ENCODE results near the gene SKIC8. TPM values are rescaled to one million over a fixed set of nuclear protein-coding genes. Genes with fewer than 3 reads are reported as not detected.

Gene SKIC8
- total RNA-seq, 2 donors from 2014 or later = 52.3 to 54.1 TPM

- DNase-seq (ENCODE audit: low spot score in 2 of 2) (no peak), ATAC-seq (no peak)
- Mint-ChIP-seq H3K36me3 (peaks cover 6 to 10% of the 10 kb centered on the region in 2 donors), H3K27ac (peak overlapping the region in 1 of 2 donors; percentile 86), H3K9me3 (no peaks in the 10 kb centered on the region)
Measured at GRCh38 chr15:78276064-78276943, 23.1 kb downstream of the SKIC8 start.

GRCh38 chr15:78274994-78275393, 24.4 kb downstream of the SKIC8 start:
- no peak for ATAC-seq
- Mint-ChIP-seq H3K27ac (peak overlapping the region; percentile 11 to 79), H3K9me3 (no peaks in the 10 kb centered on the region), H3K36me3 (peaks cover 6 to 10% of the 10 kb centered on the region in 2 donors)
- no peak for DNase-seq (ENCODE audit: low spot score in 2 of 2)

- no peak for DNase-seq (ENCODE audit: low spot score in 2 of 2)
- no peak overlapping the region for H3K27ac Mint-ChIP-seq
- peaks cover under 1 to 6% of the 10 kb centered on the region in 2 donors for H3K36me3 Mint-ChIP-seq
- H3K9me3 Mint-ChIP-seq = no peaks in the 10 kb centered on the region
- ATAC-seq = no peak
Measured at GRCh38 chr15:78272776-78273175, 26.6 kb downstream of the SKIC8 start.

- Mint-ChIP-seq H3K27ac (peak overlapping the region; percentile 38 to 44), H3K36me3 (peaks cover 0 to 6% of the 10 kb centered on the region in 2 donors), H3K9me3 (no peaks in the 10 kb centered on the region)
- DNase-seq (ENCODE audit: low spot score in 2 of 2) = no peak
- ATAC-seq = no peak
Measured at GRCh38 chr15:78272316-78272715, 27.1 kb downstream of the SKIC8 start.

GRCh38 chr15:78266806-78267205, 32.6 kb downstream of the SKIC8 start:
- H3K36me3 Mint-ChIP-seq = peaks cover 0 to 10% of the 10 kb centered on the region in 2 donors
- no peaks in the 10 kb centered on the region for H3K9me3 Mint-ChIP-seq
- peak overlapping the region; percentile 89 to 90 for H3K27ac Mint-ChIP-seq
- no peak for DNase-seq (ENCODE audit: low spot score in 2 of 2)
- no peak for ATAC-seq

- ATAC-seq (no peak), DNase-seq (ENCODE audit: low spot score in 2 of 2) (no peak)
- Mint-ChIP-seq H3K27ac (peak overlapping the region; percentile 89 to 93), H3K9me3 (no peaks in the 10 kb centered on the region), H3K36me3 (peaks cover 0 to 10% of the 10 kb centered on the region in 2 donors)
Measured at GRCh38 chr15:78266229-78266628, 33.2 kb downstream of the SKIC8 start.

GRCh38 chr15:78265752-78266224, 33.6 kb downstream of the SKIC8 start:
- H3K9me3 Mint-ChIP-seq = no peaks in the 10 kb centered on the region
- peak overlapping the region; percentile 89 to 93 for H3K27ac Mint-ChIP-seq
- ATAC-seq (peak; percentile 23 to 56), DNase-seq (ENCODE audit: low spot score in 2 of 2) (no peak)
- peaks cover 0 to 10% of the 10 kb centered on the region in 2 donors for H3K36me3 Mint-ChIP-seq

GRCh38 chr15:78265137-78265460, 34.3 kb downstream of the SKIC8 start:
- DNase-seq (ENCODE audit: low spot score in 2 of 2) = no peak
- Mint-ChIP-seq H3K9me3 (no peaks in the 10 kb centered on the region), H3K36me3 (peaks cover 0 to 10% of the 10 kb centered on the region in 2 donors), H3K27ac (peak overlapping the region; percentile 89 to 93)
- peak in 1 of 2 donors; percentile 1 for ATAC-seq

- Mint-ChIP-seq H3K9me3 (no peaks in the 10 kb centered on the region), H3K36me3 (peaks cover 0 to 10% of the 10 kb centered on the region in 2 donors), H3K27ac (peak within 1 kb of the TSS; percentile 89 to 93)
- DNase-seq (ENCODE audit: low spot score in 2 of 2) (peak; percentile 63 to 68), ATAC-seq (peak; percentile 72 to 77)
Measured at GRCh38 chr15:78264304-78265136, 34.9 kb downstream of the SKIC8 start, which contains the start of gene DNAJA4. Gene DNAJA4 (plus strand): TSS chr15:78264562. CDS start chr15:78264764, 202 bp downstream.

- no peak for DNase-seq (ENCODE audit: low spot score in 2 of 2)
- Mint-ChIP-seq H3K27ac (peak overlapping the region; percentile 86 to 89), H3K9me3 (no peaks in the 10 kb centered on the region), H3K36me3 (peaks cover 0 to 10% of the 10 kb centered on the region in 2 donors)
- ATAC-seq = no peak
Measured at GRCh38 chr15:78263907-78264303, 35.5 kb downstream of the SKIC8 start.

GRCh38 chr15:78263351-78263781, 36.0 kb downstream of the SKIC8 start:
- ATAC-seq (no peak), DNase-seq (ENCODE audit: low spot score in 2 of 2) (no peak)
- no peaks in the 10 kb centered on the region for H3K9me3 Mint-ChIP-seq
- peaks cover 0 to 10% of the 10 kb centered on the region in 2 donors for H3K36me3 Mint-ChIP-seq
- peak overlapping the region; percentile 86 to 89 for H3K27ac Mint-ChIP-seq

GRCh38 chr15:78261062-78261461, 38.3 kb downstream of the SKIC8 start:
- DNase-seq (ENCODE audit: low spot score in 2 of 2) (no peak), ATAC-seq (no peak)

GRCh38 chr15:78260489-78260888, 38.9 kb downstream of the SKIC8 start:
- no peaks in the 10 kb centered on the region for H3K9me3 Mint-ChIP-seq
- DNase-seq (ENCODE audit: low spot score in 2 of 2) = no peak
- no peak for ATAC-seq
- peaks cover 0 to 5% of the 10 kb centered on the region in 2 donors for H3K36me3 Mint-ChIP-seq
- no peak overlapping the region for H3K27ac Mint-ChIP-seq

More at GRCh38 chr15:78261062-78261461, 38.3 kb downstream of the SKIC8 start:
- H3K9me3 Mint-ChIP-seq = no peaks in the 10 kb centered on the region
- H3K27ac Mint-ChIP-seq = no peak overlapping the region
- peaks cover 0 to 10% of the 10 kb centered on the region in 2 donors for H3K36me3 Mint-ChIP-seq

- no peak for ATAC-seq
- Mint-ChIP-seq H3K36me3 (no peaks in the 10 kb centered on the region), H3K27ac (no peak overlapping the region), H3K9me3 (no peaks in the 10 kb centered on the region)
- no peak for DNase-seq (ENCODE audit: low spot score in 2 of 2)
Measured at GRCh38 chr15:78259232-78259631, 40.2 kb downstream of the SKIC8 start.

GRCh38 chr15:78257681-78258080, 41.7 kb downstream of the SKIC8 start:
- H3K27ac Mint-ChIP-seq = no peak overlapping the region
- ATAC-seq = no peak
- no peak for DNase-seq (ENCODE audit: low spot score in 2 of 2)
- no peaks in the 10 kb centered on the region for H3K9me3 Mint-ChIP-seq
- H3K36me3 Mint-ChIP-seq = no peaks in the 10 kb centered on the region

- DNase-seq (ENCODE audit: low spot score in 2 of 2) (no peak), ATAC-seq (no peak)
- H3K9me3 Mint-ChIP-seq = no peaks in the 10 kb centered on the region
- no peaks in the 10 kb centered on the region for H3K36me3 Mint-ChIP-seq
- peak overlapping the region in 1 of 2 donors; percentile 4 for H3K27ac Mint-ChIP-seq
Measured at GRCh38 chr15:78256044-78256437, 43.4 kb downstream of the SKIC8 start.
